ENCODE data around the gene PIEZO2. TPM values are rescaled to one million over a fixed set of nuclear protein-coding genes. Genes with fewer than 3 reads are reported as not detected.
A peak's percentile ranks its signal among the peaks of the same experiment; 100 is the strongest.
"Not testable (repeated sequence)": the region's sequence is repeated elsewhere in the genome, so short reads cannot be mapped to it uniquely, and the experiment has no call there.

The PIEZO2 gene
- total RNA-seq (10 to 100 TPM in 1 of 6 donors, 1 to 10 TPM in 5; 1.1 to 11.1 (median 3.6) TPM), polyA plus RNA-seq (under 1 TPM; 0.38 to 0.96 TPM)

DNA sequence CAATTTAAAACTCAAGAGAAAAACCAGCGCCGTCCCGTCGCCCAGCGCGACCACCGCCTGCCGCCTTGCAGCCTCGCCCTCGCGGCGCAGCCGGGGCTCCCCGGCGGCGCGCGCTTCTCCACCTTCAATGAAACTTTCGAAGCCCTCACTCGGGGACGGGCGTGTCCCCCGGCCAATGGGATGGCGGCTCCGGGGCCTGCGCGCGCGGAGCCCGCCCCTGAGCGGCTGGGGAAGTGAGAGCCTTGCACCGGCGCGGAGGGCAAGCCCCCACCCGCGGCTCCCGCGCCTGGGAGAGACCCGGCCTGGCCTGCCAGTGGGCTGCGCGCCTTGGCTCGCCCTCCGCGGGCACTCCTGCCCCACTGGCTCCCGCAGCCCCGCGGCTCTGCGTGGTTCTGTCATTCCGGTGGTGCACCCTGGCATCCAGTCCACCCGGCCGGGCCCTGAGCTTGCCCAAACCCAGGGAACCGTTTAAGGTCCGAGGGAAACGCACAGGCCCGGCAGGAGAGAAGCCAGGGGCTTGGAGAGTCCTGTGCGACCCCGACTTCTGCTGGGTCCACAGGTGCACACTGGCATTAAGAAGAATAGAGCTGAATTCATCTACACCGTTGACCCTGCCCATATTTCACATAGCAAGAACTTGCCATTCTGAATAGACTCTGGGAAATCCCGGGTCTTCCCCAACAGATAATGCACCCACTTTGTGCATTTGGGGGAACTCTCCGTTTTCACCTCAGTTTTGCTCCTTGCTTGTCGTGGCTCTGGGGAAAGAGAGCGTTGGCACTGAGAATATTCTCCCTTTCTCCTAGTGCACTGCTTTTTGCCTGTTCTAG lies at the start of gene PIEZO2:
Gene PIEZO2 (minus strand): TSS at position 129 of the 830 bp plus-strand sequence. CDS start 981 bp downstream, outside the sequence.
- no peaks in the 10 kb centered on the region for H3K9me3 ChIP-seq
- no peak for FAIRE-seq
- H3K27ac ChIP-seq: no peak within 1 kb of the TSS
- WGBS, 2 donors: 2 to 3% methylated on average over 45 to 62 of the region's 62 CpGs
- TF ChIP-seq, protein P1, sequence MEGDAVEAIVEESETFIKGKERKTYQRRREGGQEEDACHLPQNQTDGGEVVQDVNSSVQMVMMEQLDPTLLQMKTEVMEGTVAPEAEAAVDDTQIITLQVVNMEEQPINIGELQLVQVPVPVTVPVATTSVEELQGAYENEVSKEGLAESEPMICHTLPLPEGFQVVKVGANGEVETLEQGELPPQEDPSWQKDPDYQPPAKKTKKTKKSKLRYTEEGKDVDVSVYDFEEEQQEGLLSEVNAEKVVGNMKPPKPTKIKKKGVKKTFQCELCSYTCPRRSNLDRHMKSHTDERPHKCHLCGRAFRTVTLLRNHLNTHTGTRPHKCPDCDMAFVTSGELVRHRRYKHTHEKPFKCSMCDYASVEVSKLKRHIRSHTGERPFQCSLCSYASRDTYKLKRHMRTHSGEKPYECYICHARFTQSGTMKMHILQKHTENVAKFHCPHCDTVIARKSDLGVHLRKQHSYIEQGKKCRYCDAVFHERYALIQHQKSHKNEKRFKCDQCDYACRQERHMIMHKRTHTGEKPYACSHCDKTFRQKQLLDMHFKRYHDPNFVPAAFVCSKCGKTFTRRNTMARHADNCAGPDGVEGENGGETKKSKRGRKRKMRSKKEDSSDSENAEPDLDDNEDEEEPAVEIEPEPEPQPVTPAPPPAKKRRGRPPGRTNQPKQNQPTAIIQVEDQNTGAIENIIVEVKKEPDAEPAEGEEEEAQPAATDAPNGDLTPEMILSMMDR (IDR thresholded peaks at IDR 0.05): no peak
- H3K36me3 ChIP-seq: no peaks in the 10 kb centered on the region
- intact Hi-C loops (cut with DNase I): loop anchor here in 1 of 3 donors (5.0 to 10.0 kb wide), 3 partner anchors 297 to 587 kb away; no protein-coding TSS in a partner anchor
- peak; percentile 31 to 75 (median 44) for DNase-seq
- ATAC-seq: peak; percentile 69 to 90 (median 83)
- peak within 1 kb of the TSS in 3 of 4 donors; percentile 15 to 45 (median 36) for H3K4me3 ChIP-seq
- peaks cover 0 to 7% (median 0%) of the 10 kb centered on the region in 3 donors for H3K4me1 ChIP-seq
- H3K27me3 ChIP-seq: peaks cover 0 to 17% (median 3%) of the 10 kb centered on the region in 4 donors

DNA sequence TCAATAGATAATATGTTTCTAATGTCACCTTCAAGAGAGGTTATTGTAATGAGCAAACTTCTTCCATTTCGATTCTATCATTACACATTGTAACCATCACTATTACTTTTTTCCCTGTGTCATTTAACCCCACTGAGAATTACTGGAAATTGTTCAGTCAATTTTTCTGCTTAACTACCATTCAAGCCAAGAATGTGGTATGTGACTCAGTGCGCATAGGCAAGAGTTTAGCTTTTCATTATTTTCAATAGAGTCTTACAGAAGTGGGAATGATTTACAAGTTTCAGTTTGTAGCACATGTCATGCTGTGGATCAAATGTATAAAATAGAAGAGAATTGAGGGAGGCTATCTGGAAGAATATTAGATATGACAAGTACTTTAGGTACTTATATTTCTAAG lies 34.3 kb upstream of the PIEZO2 start:
- ATAC-seq: no peak
- no peak for FAIRE-seq
- H3K36me3 ChIP-seq: no peaks in the 10 kb centered on the region
- H3K27me3 ChIP-seq: no peaks in the 10 kb centered on the region
- no peak overlapping the region for H3K4me3 ChIP-seq
- no peak overlapping the region for H3K27ac ChIP-seq
- DNase-seq: no peak
- intact Hi-C loops (cut with DNase I): no loop called here
- TF ChIP-seq, protein P1 (IDR thresholded peaks at IDR 0.05): no peak
- no peaks in the 10 kb centered on the region for H3K4me1 ChIP-seq
- no peaks in the 10 kb centered on the region for H3K9me3 ChIP-seq
- 83 to 92% methylated on average over 2 of the region's 2 CpGs for WGBS, 2 donors

DNA sequence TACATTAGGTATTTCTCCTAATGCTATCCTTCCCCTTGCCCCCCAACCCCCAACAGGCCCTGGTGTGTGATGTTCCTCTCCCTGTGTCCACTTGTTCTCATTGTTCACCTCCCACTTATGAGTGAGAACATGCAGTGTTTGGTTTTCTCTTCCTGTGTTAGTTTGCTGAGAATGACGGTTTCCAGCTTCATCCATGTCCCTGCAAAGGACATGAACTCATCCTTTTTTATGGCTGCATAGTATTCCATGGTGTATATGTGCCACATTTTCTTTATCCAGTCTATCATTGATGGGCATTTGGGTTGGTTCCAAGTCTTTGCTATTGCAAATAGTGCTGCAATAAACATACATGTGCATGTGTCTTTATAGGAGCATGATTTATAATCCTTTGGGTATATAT lies 32.3 kb upstream of the PIEZO2 start:
- FAIRE-seq; H3K9me3 ChIP-seq; ATAC-seq; H3K27me3 ChIP-seq; H3K4me1 ChIP-seq; H3K36me3 ChIP-seq; intact Hi-C loops (cut with DNase I); H3K27ac ChIP-seq; DNase-seq; H3K4me3 ChIP-seq: not testable (repeated sequence)
- WGBS, 2 donors: 63 to 72% methylated on average over 1 of the region's 1 CpG

DNA sequence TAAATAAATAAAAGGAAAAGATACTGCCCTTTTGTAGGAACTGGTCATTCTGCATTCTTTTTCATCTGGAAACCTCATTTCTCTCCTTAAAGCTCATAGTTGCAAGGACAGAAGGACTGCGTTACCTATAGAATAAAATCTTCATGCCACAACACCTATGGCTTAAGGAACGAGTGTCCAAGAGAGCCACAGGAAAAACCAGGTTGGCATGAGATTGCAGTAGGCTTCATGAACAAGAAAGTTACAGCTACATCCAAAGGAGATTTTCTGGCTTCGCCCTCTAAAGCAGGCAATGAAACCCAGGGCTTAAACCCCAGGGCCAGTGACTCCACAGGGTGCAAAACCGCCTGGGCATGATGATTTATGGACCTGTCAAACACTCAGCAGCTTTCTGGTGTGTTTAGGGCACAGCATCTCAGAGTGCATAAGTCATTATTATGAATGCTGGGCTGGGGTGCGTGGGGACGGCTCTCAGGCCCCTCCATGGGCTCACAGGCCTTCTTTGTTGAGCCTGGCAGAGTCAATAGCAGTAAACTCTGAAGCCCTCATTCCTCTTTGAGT lies 30.7 kb upstream of the PIEZO2 start:
- intact Hi-C loops (cut with DNase I): no loop called here
- no peaks in the 10 kb centered on the region for H3K9me3 ChIP-seq
- ATAC-seq (no peak), FAIRE-seq (no peak), DNase-seq (no peak)
- no peaks in the 10 kb centered on the region for H3K36me3 ChIP-seq
- WGBS, 2 donors: 62 to 66% methylated on average over 6 of the region's 6 CpGs
- H3K27ac ChIP-seq: no peak overlapping the region
- H3K4me3 ChIP-seq: no peak overlapping the region
- no peaks in the 10 kb centered on the region for H3K4me1 ChIP-seq
- TF ChIP-seq, protein P1 (IDR thresholded peaks at IDR 0.05): no peak
- no peaks in the 10 kb centered on the region for H3K27me3 ChIP-seq

DNA sequence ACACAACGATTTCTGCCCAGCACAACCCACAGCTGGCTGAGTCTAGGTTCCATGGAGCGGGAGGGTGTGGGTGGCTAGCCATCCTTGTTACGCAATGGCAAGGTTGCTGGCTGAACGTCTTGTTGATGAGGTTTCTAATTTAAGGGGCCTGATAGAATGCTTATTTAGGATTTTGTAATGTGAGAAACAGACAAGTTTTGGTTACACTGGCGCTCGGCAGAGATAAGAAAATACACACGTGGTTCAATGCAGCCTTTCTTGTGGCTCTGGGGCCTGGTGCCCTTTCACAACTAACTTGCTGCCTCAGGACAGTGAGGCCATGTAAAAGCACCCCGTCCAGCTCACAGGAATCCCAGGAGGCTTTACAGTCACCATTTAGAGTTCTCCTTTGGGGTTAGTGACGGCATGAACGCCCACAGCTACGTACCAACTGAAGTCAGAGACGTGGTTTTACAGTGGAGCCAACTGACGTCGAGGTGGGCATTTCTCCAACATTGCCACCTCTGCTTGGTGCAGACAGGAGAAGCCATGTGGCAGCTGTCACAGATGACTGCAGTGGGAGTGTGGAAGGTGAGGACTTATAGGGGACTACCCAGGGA lies 29.7 kb upstream of the PIEZO2 start:
- intact Hi-C loops (cut with DNase I): no loop called here
- no peaks in the 10 kb centered on the region for H3K36me3 ChIP-seq
- DNase-seq: no peak
- H3K27ac ChIP-seq: no peak overlapping the region
- H3K4me1 ChIP-seq: no peaks in the 10 kb centered on the region
- ATAC-seq: peak in 3 of 4 donors; percentile 14 to 37 (median 25)
- H3K4me3 ChIP-seq: no peak overlapping the region
- no peaks in the 10 kb centered on the region for H3K27me3 ChIP-seq
- TF ChIP-seq, protein P1 (IDR thresholded peaks at IDR 0.05): no peak
- no peaks in the 10 kb centered on the region for H3K9me3 ChIP-seq
- no peak for FAIRE-seq
- WGBS, 2 donors: 60 to 72% methylated on average over 14 of the region's 14 CpGs
